Natural killer cell (primary cell): Measurements from ENCODE around the gene NACAD. TPM values are rescaled to one million over a fixed set of nuclear protein-coding genes. Genes with fewer than 3 reads are reported as not detected.

Experiments used
- ATAC-seq, 3 donors: fragments of 150-1000 bp in 2 of 3; fragments of 200-7000 bp in 1 of 3; cut with Tn5 transposase; 1 replicate in 1 of 3; 2 replicates in 2 of 3; pipeline ENCODE4 v1.10.0; 2021; ENCODE audit warnings: mild to moderate bottlenecking in 2 of 3, moderate library complexity in 2 of 3
- DNase-seq, 2 donors: peaks; one replicate each; pipeline versions ENCODE4 v3.0.0 to v3.0.0-alpha.2; 2013 to 2021; ENCODE audit warnings: mixed read lengths in 1 of 2
- H3K27ac ChIP-seq: one replicate; pipeline ENCODE4 v1.5.1; 2013; ENCODE audit warnings: mild to moderate bottlenecking, low read length
- H3K27me3 ChIP-seq: one replicate; pipeline ENCODE4 v1.6.1; 2013; ENCODE audit warnings: low read length; ENCODE audit not compliant: control insufficient read depth, insufficient read depth
- H3K36me3 ChIP-seq: one replicate; pipeline ENCODE4 v1.6.1; 2013; ENCODE audit warnings: low read length; ENCODE audit not compliant: control insufficient read depth, insufficient read depth
- H3K4me1 ChIP-seq: one replicate; pipeline ENCODE4 v1.6.1; 2013; ENCODE audit warnings: low read length; ENCODE audit not compliant: control insufficient read depth, insufficient read depth
- H3K4me3 ChIP-seq: one replicate; pipeline ENCODE4 v1.5.1; 2013; ENCODE audit warnings: low read length
- H3K9me3 ChIP-seq: one replicate; pipeline ENCODE4 v1.6.1; 2013; ENCODE audit warnings: low read length; ENCODE audit not compliant: control insufficient read depth, insufficient read depth
- H3K27ac Mint-ChIP-seq, 2 donors: one replicate each; pipeline ENCODE4 v1.8.0; 2022; ENCODE audit warnings: mild to moderate bottlenecking in 2 of 2, mixed read lengths in 2 of 2, moderate library complexity in 1 of 2
- H3K27me3 Mint-ChIP-seq, 2 donors: one replicate each; pipeline ENCODE4 v1.8.0; 2022; ENCODE audit warnings: low read depth in 2 of 2, mixed read lengths in 2 of 2
- H3K36me3 Mint-ChIP-seq: one replicate; pipeline ENCODE4 v1.8.0; 2022; ENCODE audit warnings: mixed read lengths
- H3K4me1 Mint-ChIP-seq, 2 donors: one replicate each; pipeline ENCODE4 v1.8.0; 2022; ENCODE audit warnings: mixed read lengths in 2 of 2
- H3K4me3 Mint-ChIP-seq: one replicate; pipeline ENCODE4 v1.8.0; 2022; ENCODE audit warnings: mild to moderate bottlenecking, moderate library complexity, mixed read lengths
- H3K9me3 Mint-ChIP-seq, 2 donors: one replicate each; pipeline ENCODE4 v1.8.0; 2022; ENCODE audit warnings: mixed read lengths in 2 of 2
- WGBS: methylation state at CpG from one replicate; pipeline ENCODE4 v1.1.7; 2013; ENCODE audit warnings: missing lambda C conversion rate; ENCODE audit not compliant: insufficient coverage; 5-methylcytosine and 5-hydroxymethylcytosine counted together
- intact Hi-C: fragments of 100-400 bp; cut with micrococcal nuclease; formaldehyde crosslinking; loops from one replicate; pipeline ENCODE4 v1.14.2; 2022
- total RNA-seq, 4 donors: library from RNA; stranded (reverse); fragments of 120-200 nt in 1 of 4; gene quantifications; one replicate each; pipeline versions ENCODE4 v1.2.3 to v1.2.4, GENCODE V29; 2013 to 2022
- TF ChIP-seq, protein P1 (sequence below): fragments of 200-600 bp; IDR thresholded peaks from one replicate; pipeline ENCODE4 v1.8.0; 2022; ENCODE audit warnings: antibody characterized with exemption

Gene NACAD
- total RNA-seq, 3 donors from 2014 or later (not counting 1 experiment from before 2014, with no cell fraction given) = 0.75 to 1.7 (median 0.78) TPM

DNA sequence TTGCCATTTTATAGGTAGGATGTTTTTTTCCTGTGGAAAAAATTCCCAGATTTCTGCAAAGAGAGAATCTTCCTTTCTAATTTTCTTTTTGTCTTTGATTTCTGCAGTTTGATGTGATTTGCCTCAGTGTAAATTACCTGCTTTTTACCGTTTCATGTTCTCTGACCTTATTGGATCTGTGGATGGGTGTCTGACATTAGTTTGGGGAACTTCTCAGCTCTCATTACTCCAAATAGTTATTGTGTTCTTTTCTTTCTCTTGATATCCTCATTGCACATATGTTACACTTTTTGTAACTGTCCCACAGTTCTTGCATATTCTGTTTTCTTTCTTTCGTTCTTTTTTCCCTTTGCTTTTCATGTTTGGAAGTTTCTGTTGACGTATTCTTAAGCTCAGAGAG is 28.5 kb downstream of the NACAD start:
- peak overlapping the region; percentile 56 to 58 for H3K27ac Mint-ChIP-seq
- 97% methylated on average over 2 of the region's 3 CpGs for WGBS
- intact Hi-C loops = no loop called here

DNA sequence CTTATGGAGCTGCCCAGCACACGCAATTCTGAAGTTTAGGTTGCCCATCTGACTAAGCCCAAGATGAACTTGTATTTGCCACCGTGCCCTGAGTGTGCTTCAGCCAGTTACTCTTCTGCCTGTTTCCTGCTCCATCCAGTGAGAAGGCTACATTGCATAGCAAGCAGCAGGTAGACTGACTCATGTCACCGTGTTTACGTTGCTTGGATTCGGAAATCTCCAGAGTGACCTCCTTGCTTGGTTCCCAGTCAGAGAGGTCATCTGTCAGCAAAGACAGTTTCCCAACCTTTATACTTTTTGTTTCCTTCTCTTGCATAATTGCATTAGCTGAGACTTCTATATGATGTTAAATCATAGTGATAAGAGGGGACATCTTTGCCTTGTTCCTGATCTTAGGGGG is 30.9 kb downstream of the NACAD start:
- intact Hi-C loops = no loop called here
- Histone ChIP-seq H3K4me3 (no peak overlapping the region), H3K27me3 (no peaks in the 10 kb centered on the region), H3K27ac (no peak overlapping the region), H3K9me3 (no peaks in the 10 kb centered on the region), H3K4me1 (peaks cover 28% of the 10 kb centered on the region), H3K36me3 (peaks cover 39% of the 10 kb centered on the region)
- WGBS = 95% methylated on average over 5 of the region's 5 CpGs
- Mint-ChIP-seq H3K4me3 (no peak overlapping the region), H3K9me3 (no peaks in the 10 kb centered on the region), H3K36me3 (no peaks in the 10 kb centered on the region), H3K27ac (peak overlapping the region; percentile 56 to 58), H3K27me3 (no peaks in the 10 kb centered on the region), H3K4me1 (peaks cover 78 to 82% of the 10 kb centered on the region in 2 donors)
- TF ChIP-seq, protein P1, sequence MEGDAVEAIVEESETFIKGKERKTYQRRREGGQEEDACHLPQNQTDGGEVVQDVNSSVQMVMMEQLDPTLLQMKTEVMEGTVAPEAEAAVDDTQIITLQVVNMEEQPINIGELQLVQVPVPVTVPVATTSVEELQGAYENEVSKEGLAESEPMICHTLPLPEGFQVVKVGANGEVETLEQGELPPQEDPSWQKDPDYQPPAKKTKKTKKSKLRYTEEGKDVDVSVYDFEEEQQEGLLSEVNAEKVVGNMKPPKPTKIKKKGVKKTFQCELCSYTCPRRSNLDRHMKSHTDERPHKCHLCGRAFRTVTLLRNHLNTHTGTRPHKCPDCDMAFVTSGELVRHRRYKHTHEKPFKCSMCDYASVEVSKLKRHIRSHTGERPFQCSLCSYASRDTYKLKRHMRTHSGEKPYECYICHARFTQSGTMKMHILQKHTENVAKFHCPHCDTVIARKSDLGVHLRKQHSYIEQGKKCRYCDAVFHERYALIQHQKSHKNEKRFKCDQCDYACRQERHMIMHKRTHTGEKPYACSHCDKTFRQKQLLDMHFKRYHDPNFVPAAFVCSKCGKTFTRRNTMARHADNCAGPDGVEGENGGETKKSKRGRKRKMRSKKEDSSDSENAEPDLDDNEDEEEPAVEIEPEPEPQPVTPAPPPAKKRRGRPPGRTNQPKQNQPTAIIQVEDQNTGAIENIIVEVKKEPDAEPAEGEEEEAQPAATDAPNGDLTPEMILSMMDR = no peak
- ATAC-seq (no peak), DNase-seq (no peak)

More for the DNA sequence above, 28.5 kb downstream of the NACAD start:
- no peaks in the 10 kb centered on the region for H3K27me3 ChIP-seq
- TF ChIP-seq, protein P1 = no peak
- H3K4me3 Mint-ChIP-seq = no peak overlapping the region
- H3K9me3 Mint-ChIP-seq = no peaks in the 10 kb centered on the region
- H3K4me1 Mint-ChIP-seq = peaks cover 66 to 82% of the 10 kb centered on the region in 2 donors
- peaks cover 46% of the 10 kb centered on the region for H3K36me3 ChIP-seq
- H3K27me3 Mint-ChIP-seq = no peaks in the 10 kb centered on the region
- no peaks in the 10 kb centered on the region for H3K36me3 Mint-ChIP-seq
- peaks cover 27% of the 10 kb centered on the region for H3K4me1 ChIP-seq
- no peaks in the 10 kb centered on the region for H3K9me3 ChIP-seq
- ATAC-seq (no peak), DNase-seq (no peak)
- no peak overlapping the region for H3K4me3 ChIP-seq
- H3K27ac ChIP-seq = no peak overlapping the region

DNA sequence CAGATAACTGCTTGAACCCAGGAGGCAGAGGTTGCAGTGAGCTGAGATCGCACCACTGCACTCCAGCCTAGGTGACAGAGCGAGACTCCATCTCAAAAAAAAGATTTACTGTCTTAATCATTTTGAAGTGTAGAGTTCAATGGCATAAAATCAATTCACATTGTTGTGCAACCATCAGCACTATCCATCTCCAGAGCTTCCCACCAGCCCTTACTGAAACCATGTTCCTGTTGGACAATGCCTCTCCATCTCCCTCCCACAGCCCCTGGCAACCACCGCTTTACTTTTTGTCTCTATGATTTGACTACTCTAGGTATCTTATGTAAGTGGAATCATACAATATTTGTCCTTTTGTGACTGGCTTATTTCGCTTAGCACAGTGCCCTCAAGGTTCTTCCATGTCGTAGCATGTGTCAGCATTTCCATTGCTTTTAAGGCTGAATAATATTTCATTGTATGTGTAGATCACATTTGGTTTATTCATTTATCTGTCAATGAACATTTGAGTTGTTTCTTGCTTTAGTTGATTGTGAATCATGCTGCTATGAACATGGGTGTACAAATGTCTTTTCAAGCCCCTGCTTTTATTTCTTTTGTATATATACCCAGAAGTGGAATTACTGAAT is 33.1 kb downstream of the NACAD start:
- Mint-ChIP-seq H3K27ac (peak overlapping the region; percentile 58 to 76), H3K27me3 (no peaks in the 10 kb centered on the region), H3K36me3 (no peaks in the 10 kb centered on the region), H3K9me3 (no peaks in the 10 kb centered on the region), H3K4me3 (no peak overlapping the region), H3K4me1 (peaks cover 78 to 81% of the 10 kb centered on the region in 2 donors)
- Histone ChIP-seq H3K36me3 (peaks cover 39% of the 10 kb centered on the region), H3K27me3 (no peaks in the 10 kb centered on the region), H3K9me3 (no peaks in the 10 kb centered on the region), H3K4me3 (no peak overlapping the region), H3K4me1 (peaks cover 9% of the 10 kb centered on the region), H3K27ac (no peak overlapping the region)
- ATAC-seq (no peak), DNase-seq (no peak)
- TF ChIP-seq, protein P1 = no peak
- 96% methylated on average over 4 of the region's 5 CpGs for WGBS
- intact Hi-C loops = no loop called here

DNA sequence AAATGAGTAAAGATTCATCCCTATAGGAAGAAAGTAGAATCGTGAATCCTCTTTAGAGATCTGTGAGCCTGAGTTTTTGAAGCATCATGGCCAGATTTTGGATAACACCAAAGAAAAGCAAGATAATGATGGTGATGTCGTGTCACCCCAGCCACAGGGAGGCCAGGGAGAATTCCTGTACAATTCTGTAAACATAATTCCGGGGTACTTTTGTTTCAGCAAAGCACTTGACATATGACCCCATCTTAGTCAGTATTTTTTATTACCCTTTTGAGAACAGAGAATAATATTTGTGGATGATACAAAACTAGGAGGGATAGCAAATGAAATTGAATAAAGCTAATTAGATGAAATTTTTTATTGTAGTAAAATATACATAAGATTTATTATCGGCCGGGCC is 33.8 kb downstream of the NACAD start:
- no peaks in the 10 kb centered on the region for H3K36me3 Mint-ChIP-seq
- 98% methylated on average over 4 of the region's 5 CpGs for WGBS
- no peaks in the 10 kb centered on the region for H3K9me3 ChIP-seq
- no peak overlapping the region for H3K4me3 ChIP-seq
- ATAC-seq (no peak), DNase-seq (no peak)
- H3K36me3 ChIP-seq = peaks cover 38% of the 10 kb centered on the region
- no peaks in the 10 kb centered on the region for H3K27me3 Mint-ChIP-seq
- H3K27me3 ChIP-seq = no peaks in the 10 kb centered on the region
- peaks cover 78 to 80% of the 10 kb centered on the region in 2 donors for H3K4me1 Mint-ChIP-seq
- H3K27ac Mint-ChIP-seq = peak overlapping the region; percentile 83 to 86
- TF ChIP-seq, protein P1 = no peak
- H3K4me1 ChIP-seq = peaks cover 9% of the 10 kb centered on the region
- no peaks in the 10 kb centered on the region for H3K9me3 Mint-ChIP-seq
- H3K27ac ChIP-seq = no peak overlapping the region
- intact Hi-C loops = no loop called here
- H3K4me3 Mint-ChIP-seq = no peak overlapping the region
